ENCODE measurements around the gene DDX10. TPM values are rescaled to one million over a fixed set of nuclear protein-coding genes. Genes with fewer than 3 reads are reported as not detected.

Gene DDX10
- polyA plus RNA-seq, 1 donor (not counting 4 experiments of a cell fraction or from before 2014, with no cell fraction given): 32.3 TPM

GRCh38 chr11:108727665-108728064 lies 62.8 kb downstream of the DDX10 start:
- no peak overlapping the region for H3K4me3 ChIP-seq (ENCODE audit: control insufficient read depth in 2 of 3, extremely low read depth in 1 of 3, insufficient read depth in 2 of 3, low read depth in 1 of 3, low read length in 3 of 3)
- no peak for DNase-seq (ENCODE audit: low read depth, low spot score)
- H3K9ac ChIP-seq (ENCODE audit: control insufficient read depth, extremely low read depth, insufficient read depth, low read length): no peak overlapping the region
- dilution Hi-C loops (cut with MboI; ENCODE audit: extremely low pct_ligation_motif_present, low sequenced_read_pairs): no loop called here
- FAIRE-seq: no peak
- H3K79me2 ChIP-seq (ENCODE audit: control insufficient read depth, insufficient read depth, low read length): peaks cover 10% of the 10 kb centered on the region
- no peak overlapping the region for H3K4me2 ChIP-seq (ENCODE audit: control insufficient read depth, extremely low read depth, insufficient read depth, low read depth, low read length)
- TF ChIP-seq EZH2 (IDR thresholded peaks at IDR 0.05; ENCODE audit: low read length) (no peak), CTCF (optimal IDR thresholded peaks at IDR 0.05 in 1 of 3, IDR thresholded peaks at IDR 0.05 in 1 of 3, conservative IDR thresholded peaks at IDR 0.05 in 1 of 3; ENCODE audit: extremely low read depth in 1 of 3, insufficient read depth in 2 of 3, low read length in 3 of 3) (no peak)
- H3K27me3 ChIP-seq (ENCODE audit: control insufficient read depth, extremely low read depth, insufficient read depth, low read length): no peaks in the 10 kb centered on the region
- no peaks in the 10 kb centered on the region for H3K9me3 ChIP-seq (ENCODE audit: control insufficient read depth, low read depth, low read length)
- peaks cover 0 to 4% of the 10 kb centered on the region in 2 experiments for H3K36me3 ChIP-seq (ENCODE audit: control insufficient read depth in 2 of 2, extremely low read depth in 1 of 2, insufficient read depth in 2 of 2, low read length in 2 of 2)
- no peaks in the 10 kb centered on the region for H4K20me1 ChIP-seq (ENCODE audit: control insufficient read depth, extremely low read depth, insufficient read depth, low read length)
- H3K27ac ChIP-seq (ENCODE audit: control insufficient read depth, insufficient read depth, low read length): no peak overlapping the region
- H3K4me1 ChIP-seq (ENCODE audit: control insufficient read depth, extremely low read depth, insufficient read depth, low read length): no peaks in the 10 kb centered on the region
- H3K9me1 ChIP-seq (ENCODE audit: control insufficient read depth, extremely low read depth, insufficient read depth, low read length): no peaks in the 10 kb centered on the region
- H2AFZ ChIP-seq (ENCODE audit: control insufficient read depth, low read length): no peak overlapping the region

DNA sequence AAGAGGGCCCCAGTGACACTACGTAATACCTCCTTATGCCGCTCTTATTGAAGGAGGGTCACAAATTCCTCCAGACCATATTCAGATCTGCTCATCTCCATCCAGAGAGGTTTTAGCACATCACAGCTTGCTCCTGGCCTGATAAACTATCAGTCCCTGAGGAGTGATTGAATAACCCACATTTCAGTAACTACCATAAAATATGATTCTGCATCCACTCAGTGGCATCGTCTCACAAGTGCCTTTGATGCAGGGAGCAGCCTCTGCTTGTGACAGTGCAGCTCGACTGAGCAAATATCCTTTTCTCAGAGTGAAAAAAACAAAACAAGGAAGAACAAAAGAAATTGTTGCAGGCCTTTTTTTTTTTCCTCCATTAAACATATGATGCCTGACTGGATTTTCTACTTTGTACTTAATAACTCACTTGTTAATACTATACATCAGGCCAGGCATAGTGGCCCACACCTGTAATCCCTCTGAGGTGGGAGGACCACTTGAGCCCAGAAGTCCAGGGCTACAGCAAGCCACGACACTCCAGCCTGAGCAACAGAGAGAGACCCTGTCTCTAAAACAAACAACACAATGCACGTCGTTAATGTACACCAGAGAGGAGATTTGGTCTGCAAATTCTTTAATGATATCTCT lies 64.5 kb downstream of the DDX10 start:
- FAIRE-seq (no peak), DNase-seq (ENCODE audit: low read depth, low spot score) (no peak)
- H4K20me1 ChIP-seq (ENCODE audit: control insufficient read depth, extremely low read depth, insufficient read depth, low read length): no peaks in the 10 kb centered on the region
- TF ChIP-seq EZH2 (IDR thresholded peaks at IDR 0.05; ENCODE audit: low read length) (no peak), CTCF (optimal IDR thresholded peaks at IDR 0.05 in 1 of 3, IDR thresholded peaks at IDR 0.05 in 1 of 3, conservative IDR thresholded peaks at IDR 0.05 in 1 of 3; ENCODE audit: extremely low read depth in 1 of 3, insufficient read depth in 2 of 3, low read length in 3 of 3) (no peak)
- no peak overlapping the region for H3K4me2 ChIP-seq (ENCODE audit: control insufficient read depth, extremely low read depth, insufficient read depth, low read depth, low read length)
- H3K36me3 ChIP-seq (ENCODE audit: control insufficient read depth in 2 of 2, extremely low read depth in 1 of 2, insufficient read depth in 2 of 2, low read length in 2 of 2): peaks cover 0 to 1% of the 10 kb centered on the region in 2 experiments
- no peaks in the 10 kb centered on the region for H3K9me1 ChIP-seq (ENCODE audit: control insufficient read depth, extremely low read depth, insufficient read depth, low read length)
- H3K27ac ChIP-seq (ENCODE audit: control insufficient read depth, insufficient read depth, low read length): no peak overlapping the region
- H3K79me2 ChIP-seq (ENCODE audit: control insufficient read depth, insufficient read depth, low read length): peaks cover 12% of the 10 kb centered on the region
- peaks cover 13% of the 10 kb centered on the region for H3K4me1 ChIP-seq (ENCODE audit: control insufficient read depth, extremely low read depth, insufficient read depth, low read length)
- dilution Hi-C loops (cut with MboI; ENCODE audit: extremely low pct_ligation_motif_present, low sequenced_read_pairs): no loop called here
- no peak overlapping the region for H3K9ac ChIP-seq (ENCODE audit: control insufficient read depth, extremely low read depth, insufficient read depth, low read length)
- H3K4me3 ChIP-seq (ENCODE audit: control insufficient read depth in 2 of 3, extremely low read depth in 1 of 3, insufficient read depth in 2 of 3, low read depth in 1 of 3, low read length in 3 of 3): no peak overlapping the region
- no peak overlapping the region for H2AFZ ChIP-seq (ENCODE audit: control insufficient read depth, low read length)
- no peaks in the 10 kb centered on the region for H3K9me3 ChIP-seq (ENCODE audit: control insufficient read depth, low read depth, low read length)
- H3K27me3 ChIP-seq (ENCODE audit: control insufficient read depth, extremely low read depth, insufficient read depth, low read length): no peaks in the 10 kb centered on the region
